HCT116 (cell line): ENCODE measurements around the gene HIGD1A. TPM values are rescaled to one million over a fixed set of nuclear protein-coding genes. Genes with fewer than 3 reads are reported as not detected.
"Not testable (repeated sequence)": the region's sequence is repeated elsewhere in the genome, so short reads cannot be mapped to it uniquely, and the experiment has no call there.

Source experiments
- ATAC-seq: fragments of 200-7000 bp; cut with Tn5 transposase; 2 replicates; pipeline ENCODE4 v1.9.1; 2020; ENCODE audit warnings: mild to moderate bottlenecking, moderate library complexity
- BruUV-seq: library from RNA; stranded (reverse); fragments of 400-500 nt; replicated peaks from 2 replicates; lab custom pipeline; 2021; lab: Mats Ljungman, UMichigan
- CTCF ChIA-PET: fragments of 300-600 bp; sonication (Branson Sonifier 250); formaldehyde crosslinking; loops from one replicate; lab custom pipeline; 2021; ENCODE audit warnings: antibody characterized with exemption; lab: Charles Lee
- POLR2A ChIA-PET: fragments of 300-600, 350-600 bp; sonication (Branson Sonifier 250); formaldehyde crosslinking; loops from one replicate; lab custom pipeline; 2021; ENCODE audit warnings: antibody characterized with exemption; lab: Charles Lee
- RAD21 ChIA-PET, 2 experiments: fragments of 300-600 bp; sonication (Branson Sonifier 250); formaldehyde crosslinking; loops; one replicate each; lab custom pipeline; 2023; ENCODE audit warnings: low total read pairs in 2 of 2; ENCODE audit not compliant: uncharacterized antibody in 2 of 2, unreplicated experiment in 2 of 2, low non-redundant PET in 1 of 2; lab: Charles Lee
- DNase-seq: peaks from one replicate; pipeline ENCODE4 v3.0.0-alpha.2; 2010; ENCODE audit warnings: low read depth, low spot score
- H2AFZ ChIP-seq: fragments of 200-600 bp; shearing (Covaris generic), sonication (generic); 2 replicates; pipeline ENCODE4 v1.6.1; 2017; ENCODE audit warnings: low read depth, mixed run types, mixed read lengths, antibody characterized with exemption, low read length; ENCODE audit not compliant: poor library complexity, severe bottlenecking
- H3K27ac ChIP-seq: 2 replicates; pipeline ENCODE4 v1.5.1; 2012; ENCODE audit warnings: low read depth, low read length
- H3K27me3 ChIP-seq: fragments of 200-600 bp; sonication (generic); 2 replicates; pipeline ENCODE4 v1.6.1; 2016; ENCODE audit warnings: mixed run types, low read length, mixed read lengths; ENCODE audit not compliant: insufficient read depth
- H3K36me3 ChIP-seq, 2 experiments: fragments of 200-500 bp in 1 of 2; fragments of 200-600 bp in 1 of 2; sonication (Bioruptor generic) in 1 of 2; sonication (generic) in 1 of 2; 2 replicates each; pipeline versions ENCODE4 v1.5.1 to v1.6.1; 2014 to 2016; ENCODE audit warnings: low read length in 2 of 2, inconsistent platforms in 1 of 2, mixed read lengths in 1 of 2, mixed run types in 1 of 2; ENCODE audit not compliant: insufficient read depth in 2 of 2, control insufficient read depth in 1 of 2
- H3K4me1 ChIP-seq, 2 experiments: fragments of 200-600 bp in 1 of 2; sonication (generic) in 1 of 2; 2 replicates each; pipeline versions ENCODE4 v1.5.1 to v1.6.1; 2012 to 2017; ENCODE audit warnings: low read length in 2 of 2, inconsistent platforms in 1 of 2, mild to moderate bottlenecking in 1 of 2, mixed read lengths in 1 of 2, mixed run types in 1 of 2, moderate library complexity in 1 of 2; ENCODE audit not compliant: insufficient read depth in 2 of 2, control insufficient read depth in 1 of 2
- H3K4me2 ChIP-seq: fragments of 200-600 bp; sonication (generic); 2 replicates; pipeline ENCODE4 v1.6.1; 2017; ENCODE audit warnings: mixed run types, low read length, mixed read lengths
- H3K4me3 ChIP-seq, 2 experiments: fragments of 200-600 bp in 1 of 2; sonication (generic) in 1 of 2; replicated peaks in 1 of 2; 2 replicates each; pipeline ENCODE4 v1.5.1; 2011 to 2016; ENCODE audit warnings: low read length in 2 of 2, control low read depth in 1 of 2, low read depth in 1 of 2, mild to moderate bottlenecking in 1 of 2, mixed read lengths in 1 of 2, mixed run types in 1 of 2
- H3K79me2 ChIP-seq: fragments of 200-600 bp; sonication (generic); 2 replicates; pipeline ENCODE4 v1.6.1; 2017; ENCODE audit warnings: mild to moderate bottlenecking, mixed run types, low read length, moderate library complexity, mixed read lengths; ENCODE audit not compliant: insufficient read depth
- H3K9ac ChIP-seq: fragments of 200-600 bp; sonication (generic); 2 replicates; pipeline ENCODE4 v1.6.1; 2016; ENCODE audit warnings: low read length, mixed read lengths
- H3K9me2 ChIP-seq: fragments of 200-600 bp; sonication (generic), shearing (Covaris generic); 2 replicates; pipeline ENCODE4 v1.6.1; 2017; ENCODE audit warnings: mixed run types, mild to moderate bottlenecking, moderate library complexity; ENCODE audit not compliant: insufficient read depth
- H3K9me3 ChIP-seq, 2 experiments: fragments of 200-500 bp in 1 of 2; fragments of 200-600 bp in 1 of 2; sonication (Bioruptor generic) in 1 of 2; sonication (generic) in 1 of 2; 2 replicates each; pipeline ENCODE4 v1.6.1; 2014 to 2017; ENCODE audit warnings: low read length in 2 of 2, mixed read lengths in 2 of 2, inconsistent platforms in 1 of 2, low read depth in 1 of 2, mild to moderate bottlenecking in 1 of 2, mixed run types in 1 of 2, moderate library complexity in 1 of 2; ENCODE audit not compliant: control insufficient read depth in 1 of 2, insufficient read depth in 1 of 2
- H4K20me1 ChIP-seq: fragments of 200-600 bp; sonication (generic), shearing (Covaris generic); 2 replicates; pipeline ENCODE4 v1.6.1; 2017; ENCODE audit warnings: mixed run types, mild to moderate bottlenecking, moderate library complexity; ENCODE audit not compliant: insufficient read depth
- CTCF ChIP-seq, 3 experiments: fragments of 200-600 bp in 1 of 3; sonication (generic) in 1 of 3; IDR thresholded peaks in 2 of 3; conservative IDR thresholded peaks in 1 of 3; 2 replicates each; pipeline ENCODE4 v1.5.1; 2012 to 2017; ENCODE audit warnings: low read depth in 2 of 3, low read length in 2 of 3, antibody characterized with exemption in 1 of 3, borderline replicate concordance in 1 of 3, control low read depth in 1 of 3, mild to moderate bottlenecking in 1 of 3, mixed read lengths in 1 of 3, mixed run types in 1 of 3, moderate library complexity in 1 of 3; ENCODE audit not compliant: insufficient read depth in 1 of 3
- intact Hi-C: fragments of 100-400 bp; cut with micrococcal nuclease; formaldehyde crosslinking; loops from 2 replicates; pipeline ENCODE4 v1.10.0; 2022
- total RNA-seq: library from RNA; stranded (reverse); gene quantifications from one replicate; pipeline ENCODE4 v1.2.1, GENCODE V29; 2021; ENCODE audit not compliant: unreplicated experiment

Gene HIGD1A
- total RNA-seq, 1 experiment from 2014 or later, result 71.2 TPM

- no peak for TF ChIP-seq CTCF (IDR thresholded peaks at IDR 0.05 in 2 of 3, conservative IDR thresholded peaks at IDR 0.05 in 1 of 3; ENCODE audit: borderline replicate concordance in 1 of 3, insufficient read depth in 1 of 3, low read depth in 2 of 3, low read length in 2 of 3)
These were observed 10.0 kb upstream of the HIGD1A start (continued) for GRCh38 chr3:42814246-42814645.

DNA sequence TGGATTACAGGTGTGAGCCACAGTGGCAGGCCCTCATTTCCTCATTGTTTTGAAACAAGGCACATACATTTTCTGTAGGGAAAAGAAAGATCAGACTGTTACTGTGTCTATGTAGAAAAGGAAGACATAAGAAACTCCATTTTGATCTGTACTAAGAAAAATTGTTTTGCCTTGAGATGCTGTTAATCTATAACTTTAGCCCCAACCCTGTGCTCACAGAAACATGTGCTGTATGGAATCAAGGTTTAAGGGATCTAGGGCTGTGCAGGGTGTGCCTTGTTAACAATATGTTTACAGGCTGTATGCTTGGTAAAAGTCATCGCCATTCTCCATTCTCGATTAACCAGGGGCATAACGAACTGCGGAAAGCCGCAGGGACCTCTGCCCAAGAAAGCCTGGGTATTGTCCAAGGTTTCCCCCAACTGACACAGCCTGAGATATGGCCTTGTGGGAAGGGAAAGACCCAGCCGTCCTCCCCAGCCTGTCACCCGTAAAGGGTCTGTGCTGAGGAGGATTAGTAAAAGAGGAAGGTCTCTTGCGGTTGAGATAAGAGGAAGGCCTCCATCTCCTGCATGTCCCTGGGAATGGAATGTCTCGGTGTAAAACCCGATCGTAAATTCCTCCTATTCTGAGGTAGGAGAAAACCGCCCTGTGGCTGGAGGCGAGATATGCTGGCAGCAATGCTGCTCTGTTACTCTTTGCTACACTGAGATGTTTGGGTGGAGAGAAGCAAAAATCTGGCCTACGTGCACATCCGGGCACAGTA, 7.0 kb upstream of the HIGD1A start:
- H3K79me2 ChIP-seq, H3K27me3 ChIP-seq, H3K36me3 ChIP-seq, H3K27ac ChIP-seq, POLR2A ChIA-PET, H3K4me3 ChIP-seq, intact Hi-C loops, H3K9me3 ChIP-seq, ATAC-seq, RAD21 ChIA-PET, H4K20me1 ChIP-seq, DNase-seq, H3K9me2 ChIP-seq, H3K4me1 ChIP-seq, H3K9ac ChIP-seq, H3K4me2 ChIP-seq, H2AFZ ChIP-seq, CTCF ChIA-PET, BruUV-seq: not testable (repeated sequence)

- H3K4me2 ChIP-seq, H3K27me3 ChIP-seq, H3K27ac ChIP-seq, ATAC-seq, H2AFZ ChIP-seq, POLR2A ChIA-PET, BruUV-seq, H3K9me3 ChIP-seq, H3K9ac ChIP-seq, H4K20me1 ChIP-seq, DNase-seq, intact Hi-C loops, H3K79me2 ChIP-seq, RAD21 ChIA-PET, H3K9me2 ChIP-seq, H3K4me1 ChIP-seq, H3K36me3 ChIP-seq, H3K4me3 ChIP-seq, CTCF ChIA-PET: not testable (repeated sequence)
These were observed 6.4 kb upstream of the HIGD1A start for GRCh38 chr3:42810706-42811105.
